Measurements from ENCODE around the gene C6orf120.
A peak's percentile ranks its signal among the peaks of the same experiment; 100 is the strongest.

The C6orf120 gene

DNA sequence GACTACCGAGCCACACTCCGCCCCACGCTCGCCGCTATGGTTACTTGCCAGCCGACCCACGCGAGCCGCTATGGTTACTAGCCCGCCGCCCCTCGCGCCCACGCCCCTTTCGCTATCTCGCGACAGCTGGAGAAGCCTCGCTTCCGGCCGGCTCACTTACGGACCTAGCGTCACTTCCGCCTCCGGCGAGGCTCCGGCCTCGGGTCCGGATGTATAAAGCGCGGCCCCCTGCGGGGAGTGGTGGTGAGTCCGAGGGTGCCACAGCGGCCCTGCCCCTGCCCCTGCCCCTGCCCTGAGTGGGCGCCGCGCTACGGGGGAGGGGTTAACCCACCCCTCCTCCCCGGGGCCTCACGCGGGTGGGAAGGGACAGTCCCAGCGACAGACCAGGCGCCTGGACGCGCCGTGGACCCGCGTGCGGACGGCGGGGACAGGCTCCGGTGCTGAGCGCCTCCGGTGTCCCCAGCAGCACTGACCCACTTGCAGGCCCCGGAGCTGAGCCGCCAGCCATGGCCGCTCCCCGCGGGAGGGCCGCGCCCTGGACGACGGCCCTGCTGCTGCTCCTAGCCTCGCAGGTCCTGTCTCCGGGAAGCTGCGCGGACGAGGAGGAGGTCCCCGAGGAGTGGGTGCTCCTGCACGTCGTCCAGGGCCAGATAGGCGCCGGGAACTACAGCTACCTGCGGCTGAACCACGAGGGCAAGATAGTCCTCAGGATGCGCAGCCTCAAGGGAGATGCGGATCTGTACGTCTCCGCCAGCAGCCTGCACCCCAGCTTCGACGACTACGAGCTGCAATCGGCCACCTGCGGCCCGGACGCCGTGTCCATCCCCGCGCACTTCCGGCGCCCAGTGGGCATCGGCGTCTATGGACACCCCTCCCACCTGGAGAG, at the start of gene C6orf120, which contains the start of gene WDR27:
TSS of gene C6orf120 (plus strand) at position 173 of the 886 bp plus-strand sequence. CDS start at position 507, 334 bp downstream.
TSS of gene WDR27 (minus strand) at position 76 of the 886 bp plus-strand sequence. CDS start 13,024 bp downstream, outside the sequence.
- DNase-seq (ENCODE audit: low read depth in 4 of 4, low spot score in 1 of 4): peak; percentile 95 to 99 (median 98)

DNA sequence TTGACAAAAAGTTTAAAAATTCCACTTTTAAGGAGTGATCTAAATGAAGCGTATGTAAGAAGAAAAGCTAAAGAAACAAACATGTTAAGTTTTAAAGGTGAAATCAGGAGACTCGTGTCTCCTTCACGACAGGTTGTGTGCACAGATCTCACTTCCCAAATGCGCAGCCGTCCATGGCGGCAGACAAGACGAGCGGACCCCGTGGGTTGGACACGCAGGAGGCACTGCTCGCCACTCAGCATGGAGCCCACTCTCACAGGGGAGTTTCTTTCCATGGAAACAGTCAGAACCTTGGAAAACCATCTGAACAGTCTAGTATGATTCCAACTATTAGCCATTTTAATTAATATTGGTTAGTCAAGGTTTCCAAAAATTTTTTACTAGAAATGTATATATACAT, 49.0 kb upstream of the C6orf120 start:
- DNase-seq (ENCODE audit: low read depth in 4 of 4, low spot score in 1 of 4): no peak

DNA sequence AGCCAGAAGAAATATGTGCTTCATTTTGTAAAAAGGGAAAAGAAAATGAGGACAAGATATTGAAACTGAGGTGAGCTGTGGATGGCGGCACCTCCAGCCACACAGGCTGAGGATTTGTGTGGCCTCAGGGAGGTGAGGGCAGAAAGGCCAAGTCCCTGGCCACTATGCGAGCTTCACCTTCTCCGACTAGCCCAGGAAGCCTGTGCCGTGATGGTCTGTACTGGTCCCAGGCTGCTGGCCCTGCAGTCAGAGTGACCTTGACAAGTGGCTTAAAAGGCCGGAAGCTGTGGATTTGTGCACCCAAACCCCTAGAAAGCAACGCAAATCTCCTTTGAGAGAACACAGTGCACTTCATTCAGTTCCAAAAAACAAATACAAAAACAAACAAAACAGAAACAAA, 48.2 kb upstream of the C6orf120 start:
- DNase-seq (ENCODE audit: low read depth in 4 of 4, low spot score in 1 of 4): no peak

DNA sequence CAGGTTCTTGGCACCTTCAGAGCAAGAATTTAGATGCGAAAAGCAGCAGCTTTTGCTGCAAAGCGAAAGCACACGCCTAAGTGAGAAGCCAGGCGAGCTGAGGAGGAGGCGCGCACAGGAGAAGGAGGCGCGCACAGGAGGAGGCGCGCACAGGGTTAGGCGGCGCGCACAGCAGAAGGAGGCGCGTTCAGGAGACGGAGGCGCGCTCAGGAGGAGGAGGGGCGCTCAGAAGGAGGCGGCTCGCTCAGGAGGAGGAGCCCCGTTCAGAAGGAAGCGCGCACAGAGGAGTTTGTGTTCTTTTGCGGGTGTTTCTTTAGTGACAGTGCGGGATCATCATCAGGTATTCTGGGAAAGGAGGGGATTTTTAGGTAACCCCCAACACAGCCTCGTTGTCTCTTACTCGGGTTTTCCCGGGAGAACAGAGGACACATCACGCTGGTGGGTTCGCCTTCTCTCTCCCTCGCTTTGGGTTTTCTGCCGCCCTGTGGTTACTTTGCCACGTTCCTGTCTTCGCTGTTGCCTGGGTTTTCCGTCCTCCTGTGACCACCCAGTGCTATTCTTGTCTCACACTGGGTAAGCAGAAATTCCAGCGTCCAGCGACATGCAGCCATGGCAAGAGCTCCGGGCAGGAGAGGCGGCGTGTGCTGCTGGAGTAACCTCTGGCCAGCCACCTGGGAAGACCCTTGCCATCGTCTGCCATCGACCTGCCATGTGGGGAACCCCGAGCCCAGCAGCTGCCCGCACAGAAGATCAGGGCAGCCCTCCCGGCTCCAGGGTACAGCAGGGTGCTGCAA, 47.1 kb upstream of the C6orf120 start:
- DNase-seq (ENCODE audit: low read depth in 4 of 4, low spot score in 1 of 4): peak; percentile 13 to 33 (median 18)

DNA sequence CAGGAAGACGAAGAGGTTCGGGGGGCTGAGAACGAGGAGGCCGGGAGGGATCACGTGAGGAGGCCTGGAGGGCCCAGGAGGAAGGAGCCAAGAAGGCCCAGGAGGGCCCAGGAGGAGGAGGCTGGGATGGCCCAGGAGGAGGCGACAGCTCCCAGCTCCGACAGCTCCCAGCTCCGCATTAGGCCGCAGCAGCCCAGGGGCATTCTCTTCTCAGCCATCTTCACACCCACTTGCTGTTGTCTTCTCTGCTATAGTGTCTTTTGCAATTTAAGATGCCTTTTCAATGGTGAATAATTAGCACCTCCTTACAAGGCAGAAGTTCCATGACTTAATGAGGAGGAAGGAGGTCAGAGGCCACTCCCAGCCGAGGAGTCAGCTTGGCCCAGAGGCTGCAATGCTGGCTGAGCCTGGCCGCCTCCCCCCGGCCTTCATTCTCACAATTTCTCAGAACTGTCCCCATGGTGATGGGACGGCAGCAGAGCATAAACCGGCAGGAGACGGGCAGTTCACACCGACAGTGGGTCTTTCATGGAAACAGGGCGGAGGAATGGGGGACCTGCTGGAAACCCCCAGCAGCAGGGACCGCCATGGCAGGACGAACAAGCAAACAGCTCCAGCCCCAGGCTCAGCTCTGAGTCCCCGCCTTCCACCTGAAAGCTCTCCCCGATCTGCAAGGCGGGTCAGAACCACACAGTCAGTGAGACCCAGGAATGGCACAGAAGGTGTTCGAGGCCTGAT, 45.2 kb upstream of the C6orf120 start:
- no peak for DNase-seq (ENCODE audit: low read depth in 4 of 4, low spot score in 1 of 4)

DNA sequence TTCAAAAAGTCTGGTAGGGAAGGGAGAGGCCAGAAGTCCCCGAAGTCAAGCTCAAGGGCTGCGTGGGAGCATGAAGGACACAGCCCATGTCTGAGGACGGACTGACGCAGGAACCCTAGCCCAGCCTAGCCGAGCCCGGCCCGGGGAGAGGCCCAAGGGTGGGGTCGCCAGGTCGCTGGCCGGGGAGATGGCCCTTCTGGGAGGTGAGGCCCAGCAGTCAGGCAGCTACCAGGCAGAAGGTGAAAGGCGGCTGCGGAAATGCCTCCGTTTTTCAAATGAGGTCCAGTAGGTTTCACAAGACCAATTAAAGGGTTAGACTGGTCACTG, 44.7 kb upstream of the C6orf120 start:
- no peak for DNase-seq (ENCODE audit: low read depth in 4 of 4, low spot score in 1 of 4)

DNA sequence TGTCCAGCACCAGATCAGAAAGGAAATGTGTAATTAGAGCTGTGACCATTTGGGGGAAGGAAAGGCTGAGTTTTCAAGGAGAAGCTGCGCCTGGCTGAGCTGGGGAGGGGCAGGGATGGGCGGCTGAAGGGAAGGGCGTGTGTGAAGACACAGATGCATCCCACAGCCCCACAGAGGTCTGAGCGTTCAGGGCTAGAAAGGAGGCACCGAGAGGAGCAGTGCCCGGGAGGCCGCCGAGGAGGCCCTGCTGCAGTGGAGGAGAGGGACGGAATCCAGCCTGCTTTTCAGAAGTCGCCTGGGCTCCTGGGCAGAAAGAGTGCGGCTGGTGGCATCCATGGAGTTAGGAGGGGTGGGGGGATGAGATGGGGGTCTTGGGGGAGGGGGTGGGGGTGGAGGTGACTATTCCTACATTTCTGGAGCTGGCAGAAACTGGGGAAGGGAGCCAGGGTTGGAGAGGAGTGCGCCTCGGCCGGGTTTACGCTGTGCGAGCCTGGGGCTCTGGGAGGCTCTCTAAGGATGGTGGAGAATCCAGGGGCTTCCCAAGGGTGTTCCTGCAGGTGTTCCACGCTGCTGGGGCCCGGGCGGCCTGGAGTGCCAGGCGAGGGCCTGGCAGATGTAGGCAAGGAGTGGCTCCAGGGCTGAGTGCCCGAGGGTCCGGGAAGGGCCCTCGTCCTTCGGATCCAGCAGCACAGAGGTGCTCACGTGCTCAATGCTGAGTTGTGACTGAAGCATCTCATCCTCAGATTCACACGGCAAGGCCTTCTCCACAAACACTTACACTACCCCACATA, 41.9 kb upstream of the C6orf120 start:
- DNase-seq (ENCODE audit: low read depth in 4 of 4, low spot score in 1 of 4): no peak

DNA sequence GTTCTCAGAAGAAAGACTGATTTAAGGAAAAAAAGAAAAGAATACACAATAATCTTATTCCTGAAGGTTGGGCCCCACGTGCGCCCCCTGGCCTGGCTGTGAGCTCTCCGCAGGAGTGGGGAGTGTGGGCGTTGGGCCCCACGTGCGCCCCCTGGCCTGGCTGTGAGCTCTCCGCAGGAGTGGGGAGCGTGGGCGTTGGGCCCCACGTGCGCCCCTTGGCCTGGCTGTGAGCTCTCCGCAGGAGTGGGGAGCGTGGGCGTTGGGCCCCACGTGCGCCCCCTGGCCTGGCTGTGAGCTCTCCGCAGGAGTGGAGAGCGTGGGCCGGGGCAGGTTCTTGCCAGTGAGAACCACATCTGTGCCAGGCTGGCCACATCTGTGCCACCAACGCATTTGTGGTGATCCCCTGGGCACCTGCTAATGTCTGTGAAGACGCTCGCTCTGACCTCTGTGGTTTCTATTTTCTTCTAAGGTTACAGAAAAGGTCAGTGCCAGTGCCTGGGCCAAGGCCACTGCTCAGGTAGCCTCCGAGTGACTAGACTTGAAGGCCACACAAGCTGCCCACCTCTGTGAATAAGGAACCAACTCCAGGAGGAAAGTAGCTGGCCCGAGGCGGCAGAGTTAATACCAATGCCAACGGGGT, 41.1 kb upstream of the C6orf120 start:
- DNase-seq (ENCODE audit: low read depth in 4 of 4, low spot score in 1 of 4): no peak

DNA sequence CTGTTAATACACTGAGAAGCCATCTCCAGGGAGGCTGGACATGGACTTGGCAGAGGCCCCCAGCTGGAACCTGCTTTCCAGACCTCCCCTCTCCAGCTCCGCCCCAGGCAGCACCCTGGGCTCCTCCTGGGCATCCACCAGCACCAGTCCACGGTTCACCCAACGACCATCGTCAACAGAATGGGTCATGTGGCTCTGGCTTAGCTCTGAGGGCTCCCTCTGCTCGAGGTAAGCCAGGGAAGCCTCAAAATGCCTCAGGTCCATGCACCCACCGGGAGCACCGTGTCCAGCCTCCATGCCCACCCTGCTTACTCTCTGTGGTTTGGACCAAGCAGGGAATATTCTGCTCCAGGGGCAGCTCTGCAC, 40.6 kb upstream of the C6orf120 start:
- DNase-seq (ENCODE audit: low read depth in 4 of 4, low spot score in 1 of 4): no peak

DNA sequence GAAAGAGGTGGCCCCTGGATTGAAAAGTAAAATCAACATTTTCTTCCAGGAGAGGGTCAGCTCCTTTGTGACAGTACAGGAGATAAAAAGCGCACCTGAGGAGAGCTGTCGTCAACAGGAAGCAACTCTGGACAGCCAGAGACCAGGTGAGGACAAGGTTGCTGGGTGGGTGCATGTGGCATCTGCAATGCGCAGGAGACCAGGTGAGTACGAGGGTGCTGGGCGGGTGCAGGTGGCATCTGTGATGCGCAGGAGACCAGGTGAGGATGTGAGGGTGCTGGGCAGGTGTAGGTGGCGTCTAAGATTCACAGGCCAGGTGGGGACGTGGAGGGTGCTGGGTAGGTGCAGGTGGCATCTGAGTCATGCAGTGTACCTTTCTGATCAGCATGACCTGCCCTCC, 38.5 kb upstream of the C6orf120 start:
- no peak for DNase-seq (ENCODE audit: low read depth in 4 of 4, low spot score in 1 of 4)

DNA sequence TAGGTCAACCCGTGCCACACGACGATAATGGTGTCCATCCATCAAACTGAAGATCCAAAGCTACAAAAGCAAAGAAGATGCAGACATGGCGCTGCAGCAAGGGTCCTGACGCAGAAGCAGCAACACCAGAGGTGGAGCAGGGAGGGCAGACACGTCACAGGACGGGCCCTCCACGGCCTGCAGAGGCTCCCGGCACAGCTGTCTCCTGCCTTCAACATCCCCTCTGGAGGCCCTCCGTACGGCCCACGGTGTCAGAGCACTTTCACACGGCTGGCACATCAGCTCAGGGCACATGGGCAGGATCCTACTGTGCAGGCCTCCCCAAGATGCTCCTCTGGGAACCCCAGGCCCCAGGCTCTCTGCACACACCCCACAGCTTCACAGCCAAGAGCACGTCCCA, 37.7 kb upstream of the C6orf120 start:
- no peak for DNase-seq (ENCODE audit: low read depth in 4 of 4, low spot score in 1 of 4)

DNA sequence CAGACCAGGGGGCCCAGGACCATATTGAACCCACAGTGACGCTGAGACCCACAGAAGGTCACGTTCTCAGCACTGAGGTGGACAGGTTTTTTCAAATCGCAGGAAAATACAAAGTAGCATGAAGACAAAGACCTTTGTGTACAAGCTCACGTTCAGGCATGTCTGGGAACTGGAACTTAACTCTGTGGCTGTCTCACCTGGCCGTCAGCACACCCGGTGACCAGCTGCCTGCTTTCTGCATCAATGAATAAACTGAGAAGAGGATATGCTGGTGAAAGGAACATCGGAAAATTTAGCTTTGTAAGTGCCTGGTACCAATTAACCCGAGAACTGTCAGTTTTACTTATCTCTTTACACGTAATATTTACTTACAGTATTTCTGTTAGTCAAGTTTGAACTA, 36.6 kb upstream of the C6orf120 start:
- DNase-seq (ENCODE audit: low read depth in 4 of 4, low spot score in 1 of 4): no peak

DNA sequence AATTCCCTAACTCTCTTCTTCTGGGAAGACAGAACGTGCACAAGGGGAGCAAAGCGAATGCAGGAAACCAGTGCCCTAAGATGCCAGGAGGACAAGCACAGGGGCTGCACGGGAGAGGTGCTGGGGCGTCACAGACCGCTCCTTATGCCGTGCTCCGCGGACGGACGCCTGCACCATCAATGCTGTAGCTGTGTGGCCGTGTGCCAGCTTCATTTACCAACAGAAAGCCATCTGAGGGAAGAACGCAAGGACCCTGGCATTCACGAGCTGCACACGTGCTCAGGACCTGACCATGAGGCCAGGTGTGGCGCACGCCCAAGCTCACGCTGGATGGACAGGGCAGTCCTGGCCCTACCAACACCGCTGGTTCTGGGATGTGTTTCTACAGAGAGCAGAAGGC, 35.5 kb upstream of the C6orf120 start:
- no peak for DNase-seq (ENCODE audit: low read depth in 4 of 4, low spot score in 1 of 4)

DNA sequence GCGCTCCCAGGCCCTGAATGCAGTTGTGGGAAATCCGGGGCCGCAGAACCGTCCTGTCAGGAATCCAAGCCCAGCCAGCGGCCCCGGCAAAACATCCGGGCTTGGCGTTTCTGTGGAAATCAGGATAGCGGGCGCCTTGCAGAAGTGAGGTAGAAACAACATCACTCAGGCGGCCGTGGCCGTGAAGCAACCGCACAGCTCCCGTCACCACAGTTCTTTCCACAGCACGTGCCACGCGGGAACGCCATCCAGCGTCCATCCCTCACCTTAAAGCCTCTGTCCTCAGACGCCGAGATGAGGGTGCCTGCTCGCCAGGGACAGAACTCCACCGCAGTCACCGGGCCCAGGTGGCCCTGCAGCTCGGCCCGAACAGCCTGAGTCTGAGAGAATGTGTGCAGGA, 34.2 kb upstream of the C6orf120 start:
- DNase-seq (ENCODE audit: low read depth in 4 of 4, low spot score in 1 of 4): no peak

DNA sequence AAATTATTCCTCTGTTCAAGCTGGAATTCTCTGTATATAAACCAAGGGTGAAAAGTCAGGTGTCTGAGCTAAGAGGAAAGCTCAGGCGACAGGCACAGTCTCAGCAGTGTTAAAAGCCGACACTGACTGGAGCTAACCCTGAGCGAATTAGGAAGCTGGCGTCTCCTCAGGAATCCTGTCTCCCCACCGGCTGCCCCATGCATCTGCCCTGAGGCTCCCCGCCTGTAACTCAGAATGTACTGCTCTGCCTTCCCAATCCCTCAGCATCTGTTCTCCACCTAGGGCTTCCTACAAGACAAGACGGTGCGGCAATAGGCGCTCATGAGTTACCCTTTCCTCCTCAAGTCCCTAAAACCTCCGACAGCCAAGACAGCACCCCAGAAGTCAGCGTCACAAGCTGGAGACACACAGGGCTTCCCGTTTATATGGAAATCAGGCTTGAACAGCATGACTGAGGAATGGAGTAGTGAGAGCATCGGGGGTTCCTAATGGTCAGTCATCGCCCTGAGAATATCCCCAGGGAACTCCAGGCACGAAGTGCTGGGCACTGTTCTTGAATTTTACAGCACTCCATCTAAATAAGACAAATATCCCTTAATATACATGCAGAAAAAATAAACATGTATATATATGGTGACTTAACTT, 33.6 kb upstream of the C6orf120 start:
- DNase-seq (ENCODE audit: low read depth in 4 of 4, low spot score in 1 of 4): no peak

DNA sequence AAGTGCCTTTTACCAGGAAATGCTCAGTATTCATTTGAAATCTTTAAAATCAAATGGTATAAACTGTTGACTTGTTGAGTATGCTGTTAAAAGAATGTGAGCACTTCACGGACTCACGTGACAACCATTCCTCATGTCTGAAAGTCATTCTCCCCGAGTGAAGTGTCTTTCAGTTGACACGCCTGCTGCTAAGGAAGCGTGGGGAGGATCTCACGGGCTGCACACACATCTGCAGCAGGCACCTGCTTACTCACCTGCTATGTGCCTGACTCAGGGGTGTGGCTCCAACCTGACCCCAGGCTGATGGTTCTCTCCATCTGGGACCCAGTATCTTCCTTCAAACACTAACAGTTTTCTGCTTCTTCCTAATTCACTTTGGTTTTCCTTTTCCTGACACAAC, 32.8 kb upstream of the C6orf120 start:
- no peak for DNase-seq (ENCODE audit: low read depth in 4 of 4, low spot score in 1 of 4)

DNA sequence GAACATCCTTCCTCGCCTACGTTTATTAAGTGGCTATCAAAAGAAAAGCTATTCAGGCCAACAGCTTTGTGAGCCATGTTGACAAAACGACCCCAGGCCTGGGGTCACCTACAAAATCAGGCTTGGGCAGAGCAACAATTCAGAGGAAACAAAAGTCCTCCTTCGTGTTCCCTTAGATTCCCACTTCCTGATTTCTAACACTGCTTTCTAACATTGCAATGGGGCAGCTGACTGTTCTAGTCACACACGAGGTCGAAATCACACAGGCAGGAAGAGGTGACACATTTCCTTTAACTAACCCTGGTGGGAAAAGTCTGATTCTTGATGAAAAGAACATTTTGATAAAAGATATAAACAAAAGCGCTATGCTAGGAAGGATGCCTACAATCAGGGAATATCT, 32.0 kb upstream of the C6orf120 start:
- DNase-seq (ENCODE audit: low read depth in 4 of 4, low spot score in 1 of 4): no peak

DNA sequence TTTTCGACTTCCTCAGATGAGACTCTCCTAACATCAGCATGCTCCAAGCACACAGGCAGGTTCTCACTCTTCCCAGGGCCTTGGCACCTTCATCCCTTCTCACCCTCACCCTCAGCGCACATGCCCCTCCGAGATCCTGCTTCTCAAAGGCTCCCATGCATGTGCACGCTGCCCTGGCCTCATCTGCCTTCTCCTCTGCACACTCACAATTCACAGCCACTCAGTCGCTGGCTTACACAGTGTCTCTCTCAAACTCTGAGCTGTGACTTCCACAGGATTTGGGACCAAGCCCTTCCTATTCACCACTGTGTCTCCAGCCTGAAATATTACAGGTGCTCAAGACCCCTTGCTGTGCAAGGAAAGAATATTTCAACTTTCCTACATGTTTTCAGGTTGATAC, 30.4 kb upstream of the C6orf120 start:
- no peak for DNase-seq (ENCODE audit: low read depth in 4 of 4, low spot score in 1 of 4)

DNA sequence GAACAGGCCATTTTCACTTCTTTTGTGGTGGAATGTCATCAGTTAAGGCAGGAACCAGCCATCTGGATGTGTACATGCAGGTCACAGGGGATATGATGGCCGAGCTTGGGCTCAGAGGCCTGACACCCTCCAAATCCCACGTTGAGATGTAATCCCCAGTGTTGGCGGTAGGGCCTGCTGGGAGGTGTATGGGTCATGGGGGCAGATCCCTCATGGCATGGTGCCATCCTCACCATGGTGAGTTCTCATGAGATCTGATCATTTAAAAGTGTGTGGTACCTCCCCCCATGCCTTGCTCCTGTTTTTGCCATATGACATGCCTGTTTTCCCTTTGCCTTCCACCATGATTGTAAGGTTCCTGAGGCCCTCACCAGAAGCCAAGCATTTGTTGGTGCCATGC, 26.9 kb upstream of the C6orf120 start:
- DNase-seq (ENCODE audit: low read depth in 4 of 4, low spot score in 1 of 4): no peak

DNA sequence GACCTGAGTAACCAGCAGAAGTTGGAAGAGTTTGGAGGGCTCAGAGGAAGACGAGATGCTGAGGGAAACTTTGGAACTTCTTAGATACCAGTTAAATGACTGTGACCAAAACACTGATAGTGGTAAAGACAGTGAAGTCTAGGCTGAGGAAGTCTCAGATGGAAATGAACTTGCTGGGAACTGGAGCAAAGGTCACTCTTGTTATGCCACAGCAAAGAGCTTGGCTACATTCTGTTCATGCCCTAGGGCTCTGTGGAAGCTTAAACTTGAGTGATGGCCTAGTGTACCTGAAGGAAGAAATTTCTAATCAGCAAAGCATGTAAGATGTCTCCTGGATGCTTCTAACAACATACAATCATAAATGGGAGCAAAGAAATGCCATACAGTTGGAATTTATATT, 24.8 kb upstream of the C6orf120 start:
- no peak for DNase-seq (ENCODE audit: low read depth in 4 of 4, low spot score in 1 of 4)
